K562 (cell line): ENCODE results near the gene LRRC74B. TPM values are rescaled to one million over a fixed set of nuclear protein-coding genes. Genes with fewer than 3 reads are reported as not detected.

Experiments used
- ASH1L ChIP-seq: fragments of 450-650 bp; IDR thresholded peaks from 2 replicates; pipeline ENCODE4 v1.6.1; 2018; ENCODE audit warnings: borderline replicate concordance, mild to moderate bottlenecking, low read depth; ENCODE audit not compliant: partially characterized antibody
- BCL6 ChIP-seq: fragments of 250-450 bp; sonication (Bioruptor Pico); IDR thresholded peaks from 2 replicates; pipeline ENCODE4 v1.4.0; 2020
- CEBPG ChIP-seq, 3 experiments: fragments of 200-800 bp in 1 of 3; sonication (Bioruptor generic) in 1 of 3; sonication (generic) in 1 of 3; formaldehyde crosslinking in 1 of 3; IDR thresholded peaks in 2 of 3; conservative IDR thresholded peaks in 1 of 3; 2 replicates each; pipeline versions ENCODE4 v1.6.1 to v1.8.0; 2016 to 2022; ENCODE audit warnings: missing compliant biosample characterization in 2 of 3, missing genetic modification characterization in 2 of 3, mild to moderate bottlenecking in 1 of 3, missing genetic modification reagents in 1 of 3
- COPS2 ChIP-seq: fragments of 450-650 bp; conservative IDR thresholded peaks from 2 replicates; pipeline ENCODE4 v1.6.1; 2016; ENCODE audit warnings: mild to moderate bottlenecking, moderate library complexity
- DIDO1 ChIP-seq: fragments of 450-650 bp; IDR thresholded peaks from 2 replicates; pipeline ENCODE4 v1.6.1; 2016; ENCODE audit warnings: low read depth, missing biosample characterization, missing genetic modification characterization
- MYC ChIP-seq, 2 experiments: fragments of 250-450 bp in 1 of 2; sonication (Bioruptor Pico) in 1 of 2; IDR thresholded peaks; 2 replicates each; pipeline versions ENCODE4 v1.5.1 to v1.6.1; 2012 to 2021; ENCODE audit warnings: low read depth in 2 of 2, borderline replicate concordance in 1 of 2, improper control_type of control experiment in 1 of 2, low read length in 1 of 2, mild to moderate bottlenecking in 1 of 2, moderate library complexity in 1 of 2
- NFE2 ChIP-seq: IDR thresholded peaks from 2 replicates; pipeline ENCODE4 v1.6.1; 2014; ENCODE audit warnings: antibody characterized with exemption, low read depth
- PHF21A ChIP-seq: fragments of 450-650 bp; IDR thresholded peaks from 2 replicates; pipeline ENCODE4 v1.6.1; 2017; ENCODE audit warnings: low read depth, borderline replicate concordance
- RBM17 ChIP-seq: fragments of 200-400 bp; formaldehyde crosslinking; IDR thresholded peaks from 2 replicates; pipeline ENCODE4 v1.6.1; 2017; ENCODE audit warnings: low read depth, mild to moderate bottlenecking, low read length, borderline replicate concordance
- RNF2 ChIP-seq: sonication (generic); IDR thresholded peaks from 2 replicates; pipeline ENCODE4 v1.6.1; 2016
- ZFP36 ChIP-seq: fragments of 150-350 bp; IDR thresholded peaks from 2 replicates; pipeline ENCODE4 v1.6.1; 2018; ENCODE audit warnings: low read length, low read depth; ENCODE audit not compliant: partially characterized antibody
- ZNF444 ChIP-seq: fragments of 250-450 bp; sonication (Bioruptor Pico); IDR thresholded peaks from 2 replicates; pipeline ENCODE4 v1.4.0; 2020; ENCODE audit warnings: mild to moderate bottlenecking, moderate library complexity
- ZNF780A ChIP-seq: fragments of 250-450 bp; sonication (Bioruptor Pico); IDR thresholded peaks from 2 replicates; pipeline ENCODE4 v1.5.0; 2021; ENCODE audit warnings: mild to moderate bottlenecking
- polyA plus RNA-seq, 8 experiments: library from polyadenylated mRNA; depleted of rRNA in 4 of 8; stranded (reverse) in 5 of 8; unstranded in 3 of 8; fragments of >200 nt; fragmentation: Nextera tagmentation in 2 of 8; fragmentation: Illumina TruSeq in 1 of 8; extraction: Ambion mirVana in 2 of 8; extraction: Trizol in 1 of 8; gene quantifications; 2 replicates each; pipeline versions ENCODE4 v1.2.1 to v1.2.3, GENCODE V29; 2011 to 2014; ENCODE audit warnings: inconsistent platforms in 1 of 8, missing spikeins in 1 of 8
- total RNA-seq, 7 experiments: library from RNA; depleted of rRNA in 6 of 7; stranded (reverse); fragments of >200 nt in 6 of 7; fragmentation: Illumina TruSeq in 2 of 7; extraction: Trizol in 2 of 7; gene quantifications; 2 replicates each; pipeline versions ENCODE4 v1.2.1 to v1.2.3, GENCODE V29; 2011 to 2021; ENCODE audit warnings: low replicate concordance in 1 of 7
- TF ChIP-seq, protein P1 (sequence below): fragments of 250-450 bp; sonication (Bioruptor Pico); IDR thresholded peaks from 2 replicates; pipeline ENCODE4 v1.8.0; 2021; ENCODE audit warnings: moderate library complexity, mild to moderate bottlenecking, inconsistent platforms
- TF ChIP-seq, protein P2 (sequence below): fragments of 450-650 bp; IDR thresholded peaks from one replicate; pipeline ENCODE4 v1.6.1; 2018; ENCODE audit warnings: mild to moderate bottlenecking, moderate library complexity; ENCODE audit not compliant: partially characterized antibody
- TF ChIP-seq, protein P3 (sequence below), 2 experiments: fragments of 450-650 bp in 1 of 2; sonication (generic) in 1 of 2; formaldehyde crosslinking in 1 of 2; IDR thresholded peaks; 2 replicates each; pipeline versions ENCODE4 v1.7.1 to v1.9.0; 2016 to 2022; ENCODE audit warnings: inconsistent platforms in 1 of 2, mild to moderate bottlenecking in 1 of 2, missing genetic modification reagents in 1 of 2

The LRRC74B gene
- total and polyA plus RNA-seq, 9 of the 15 experiments (the other 6 are each of a cell fraction or from before 2014, with no cell fraction given): not detected

DNA sequence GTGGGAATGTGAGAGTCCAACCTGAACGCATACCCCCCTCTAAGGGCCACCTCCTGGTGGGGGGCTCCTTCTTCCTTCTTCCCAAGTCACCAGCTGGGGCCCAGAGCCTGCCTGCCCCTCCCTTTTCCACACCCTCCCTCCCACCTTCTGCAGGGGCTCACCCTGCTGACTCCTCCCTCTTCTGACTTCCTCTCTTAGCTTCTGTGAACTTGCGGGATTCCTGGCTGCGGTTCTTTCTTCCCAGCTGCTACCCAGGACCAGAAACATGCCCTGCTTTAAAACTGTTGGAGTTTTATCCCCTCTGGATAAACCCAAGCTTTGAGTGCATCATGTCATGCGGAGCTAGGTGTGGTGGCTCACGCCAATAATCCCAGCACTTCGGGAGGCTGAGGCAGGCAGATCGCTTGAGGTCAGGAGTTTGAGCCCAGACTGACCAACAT, 10.2 kb downstream of the LRRC74B start (continued):
- TF ChIP-seq, protein P1, sequence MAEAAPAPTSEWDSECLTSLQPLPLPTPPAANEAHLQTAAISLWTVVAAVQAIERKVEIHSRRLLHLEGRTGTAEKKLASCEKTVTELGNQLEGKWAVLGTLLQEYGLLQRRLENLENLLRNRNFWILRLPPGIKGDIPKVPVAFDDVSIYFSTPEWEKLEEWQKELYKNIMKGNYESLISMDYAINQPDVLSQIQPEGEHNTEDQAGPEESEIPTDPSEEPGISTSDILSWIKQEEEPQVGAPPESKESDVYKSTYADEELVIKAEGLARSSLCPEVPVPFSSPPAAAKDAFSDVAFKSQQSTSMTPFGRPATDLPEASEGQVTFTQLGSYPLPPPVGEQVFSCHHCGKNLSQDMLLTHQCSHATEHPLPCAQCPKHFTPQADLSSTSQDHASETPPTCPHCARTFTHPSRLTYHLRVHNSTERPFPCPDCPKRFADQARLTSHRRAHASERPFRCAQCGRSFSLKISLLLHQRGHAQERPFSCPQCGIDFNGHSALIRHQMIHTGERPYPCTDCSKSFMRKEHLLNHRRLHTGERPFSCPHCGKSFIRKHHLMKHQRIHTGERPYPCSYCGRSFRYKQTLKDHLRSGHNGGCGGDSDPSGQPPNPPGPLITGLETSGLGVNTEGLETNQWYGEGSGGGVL (CRISPR knock-in tag): no peak
- peak; percentile 45; the same call in 1 of the 2 replicates for TF ChIP-seq MYC (IDR thresholded peaks at IDR 0.05; ENCODE audit: low read depth, low read length)
- TF ChIP-seq MYC (CRISPR knock-in tag; IDR thresholded peaks at IDR 0.05; ENCODE audit: borderline replicate concordance, low read depth): no peak
- TF ChIP-seq RBM17: no peak
- TF ChIP-seq ZNF780A (CRISPR knock-in tag): no peak
- TF ChIP-seq ZFP36: no peak
- TF ChIP-seq BCL6: no peak
- TF ChIP-seq COPS2: no peak
- TF ChIP-seq, protein P2, sequence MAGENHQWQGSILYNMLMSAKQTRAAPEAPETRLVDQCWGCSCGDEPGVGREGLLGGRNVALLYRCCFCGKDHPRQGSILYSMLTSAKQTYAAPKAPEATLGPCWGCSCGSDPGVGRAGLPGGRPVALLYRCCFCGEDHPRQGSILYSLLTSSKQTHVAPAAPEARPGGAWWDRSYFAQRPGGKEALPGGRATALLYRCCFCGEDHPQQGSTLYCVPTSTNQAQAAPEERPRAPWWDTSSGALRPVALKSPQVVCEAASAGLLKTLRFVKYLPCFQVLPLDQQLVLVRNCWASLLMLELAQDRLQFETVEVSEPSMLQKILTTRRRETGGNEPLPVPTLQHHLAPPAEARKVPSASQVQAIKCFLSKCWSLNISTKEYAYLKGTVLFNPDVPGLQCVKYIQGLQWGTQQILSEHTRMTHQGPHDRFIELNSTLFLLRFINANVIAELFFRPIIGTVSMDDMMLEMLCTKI: no peak
- TF ChIP-seq, protein P3, sequence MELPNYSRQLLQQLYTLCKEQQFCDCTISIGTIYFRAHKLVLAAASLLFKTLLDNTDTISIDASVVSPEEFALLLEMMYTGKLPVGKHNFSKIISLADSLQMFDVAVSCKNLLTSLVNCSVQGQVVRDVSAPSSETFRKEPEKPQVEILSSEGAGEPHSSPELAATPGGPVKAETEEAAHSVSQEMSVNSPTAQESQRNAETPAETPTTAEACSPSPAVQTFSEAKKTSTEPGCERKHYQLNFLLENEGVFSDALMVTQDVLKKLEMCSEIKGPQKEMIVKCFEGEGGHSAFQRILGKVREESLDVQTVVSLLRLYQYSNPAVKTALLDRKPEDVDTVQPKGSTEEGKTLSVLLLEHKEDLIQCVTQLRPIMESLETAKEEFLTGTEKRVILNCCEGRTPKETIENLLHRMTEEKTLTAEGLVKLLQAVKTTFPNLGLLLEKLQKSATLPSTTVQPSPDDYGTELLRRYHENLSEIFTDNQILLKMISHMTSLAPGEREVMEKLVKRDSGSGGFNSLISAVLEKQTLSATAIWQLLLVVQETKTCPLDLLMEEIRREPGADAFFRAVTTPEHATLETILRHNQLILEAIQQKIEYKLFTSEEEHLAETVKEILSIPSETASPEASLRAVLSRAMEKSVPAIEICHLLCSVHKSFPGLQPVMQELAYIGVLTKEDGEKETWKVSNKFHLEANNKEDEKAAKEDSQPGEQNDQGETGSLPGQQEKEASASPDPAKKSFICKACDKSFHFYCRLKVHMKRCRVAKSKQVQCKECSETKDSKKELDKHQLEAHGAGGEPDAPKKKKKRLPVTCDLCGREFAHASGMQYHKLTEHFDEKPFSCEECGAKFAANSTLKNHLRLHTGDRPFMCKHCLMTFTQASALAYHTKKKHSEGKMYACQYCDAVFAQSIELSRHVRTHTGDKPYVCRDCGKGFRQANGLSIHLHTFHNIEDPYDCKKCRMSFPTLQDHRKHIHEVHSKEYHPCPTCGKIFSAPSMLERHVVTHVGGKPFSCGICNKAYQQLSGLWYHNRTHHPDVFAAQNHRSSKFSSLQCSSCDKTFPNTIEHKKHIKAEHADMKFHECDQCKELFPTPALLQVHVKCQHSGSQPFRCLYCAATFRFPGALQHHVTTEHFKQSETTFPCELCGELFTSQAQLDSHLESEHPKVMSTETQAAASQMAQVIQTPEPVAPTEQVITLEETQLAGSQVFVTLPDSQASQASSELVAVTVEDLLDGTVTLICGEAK (IDR thresholded peaks at IDR 0.05): no peak
- TF ChIP-seq, protein P3 (CRISPR knock-in tag; IDR thresholded peaks at IDR 0.05): no peak
- TF ChIP-seq PHF21A: no peak
- TF ChIP-seq DIDO1 (tag): no peak
- no peak for TF ChIP-seq ZNF444 (CRISPR knock-in tag)
- TF ChIP-seq ASH1L: no peak
- no peak for TF ChIP-seq CEBPG (CRISPR knock-in tag; IDR thresholded peaks at IDR 0.05)
- TF ChIP-seq CEBPG (tag; conservative IDR thresholded peaks at IDR 0.05 in 1 of 2, IDR thresholded peaks at IDR 0.05 in 1 of 2): no peak
- TF ChIP-seq NFE2: no peak
- no peak for TF ChIP-seq RNF2
